GM12801 (cell line): ENCODE data around the gene BORCS5.

Experiments used
- CTCF ChIP-seq: IDR thresholded peaks from one replicate; pipeline ENCODE4 v1.5.1; 2011; ENCODE audit warnings: control low read depth; ENCODE audit not compliant: insufficient read length; ENCODE audit errors: extremely low read depth

Gene BORCS5

GRCh38 chr12:12501121-12501520, 144.2 kb downstream of the BORCS5 start:
- no peak for TF ChIP-seq CTCF

DNA sequence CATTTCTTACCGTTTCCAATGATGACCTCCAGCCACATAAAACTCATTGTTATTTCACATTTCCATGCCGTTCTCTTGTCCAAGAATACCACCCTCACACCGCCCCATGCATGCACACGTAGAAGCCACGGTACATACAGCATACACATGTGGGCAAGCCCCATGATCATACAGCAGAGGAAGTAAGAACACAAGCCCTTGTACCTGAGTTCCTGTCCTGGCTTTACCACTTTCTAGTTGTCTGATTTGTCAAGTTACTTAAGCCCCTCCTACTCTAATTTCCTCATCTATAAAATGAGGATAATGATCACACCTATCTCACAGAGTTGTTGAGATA, 145.9 kb downstream of the BORCS5 start:
- TF ChIP-seq CTCF, result no peak

DNA sequence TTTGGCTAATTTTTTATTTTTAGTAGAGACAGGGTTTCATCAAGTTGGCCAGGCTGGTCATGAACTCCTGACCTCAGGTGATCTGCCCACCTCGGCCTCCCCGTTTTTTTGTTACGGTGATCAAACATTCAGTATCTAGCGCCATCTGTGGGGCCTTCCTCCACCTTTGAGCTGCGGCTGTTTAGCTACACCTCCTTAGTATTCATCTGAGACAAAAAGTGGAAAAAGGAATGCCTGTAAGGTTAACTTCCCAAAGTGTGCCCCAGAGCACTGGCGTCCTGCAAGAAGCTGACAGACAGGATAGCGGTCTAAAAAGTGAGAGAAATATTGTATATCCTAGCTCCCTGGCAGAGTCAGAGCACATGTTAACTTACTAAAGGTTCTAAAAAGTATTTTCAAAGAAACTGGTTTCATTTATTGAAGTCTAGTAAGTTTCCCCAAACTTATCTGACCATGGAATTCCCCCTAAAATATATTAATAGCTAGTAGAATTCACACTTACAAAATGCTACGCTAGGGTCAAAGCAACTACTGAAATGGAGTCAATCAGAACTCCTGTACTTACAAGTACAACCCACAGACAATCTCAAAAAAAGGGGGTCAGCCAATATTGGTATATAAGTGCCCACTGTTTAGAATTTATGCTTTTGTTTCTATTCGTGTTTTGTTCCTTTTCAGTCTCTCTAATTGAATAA, 146.7 kb downstream of the BORCS5 start:
- no peak for TF ChIP-seq CTCF

- TF ChIP-seq CTCF, result no peak
Observed at GRCh38 chr12:12505544-12506495, 148.9 kb downstream of the BORCS5 start.

- no peak for TF ChIP-seq CTCF
Observed at GRCh38 chr12:12506496-12506890, 149.6 kb downstream of the BORCS5 start.

- TF ChIP-seq CTCF, result no peak
Observed at GRCh38 chr12:12507121-12507520, 150.2 kb downstream of the BORCS5 start.

DNA sequence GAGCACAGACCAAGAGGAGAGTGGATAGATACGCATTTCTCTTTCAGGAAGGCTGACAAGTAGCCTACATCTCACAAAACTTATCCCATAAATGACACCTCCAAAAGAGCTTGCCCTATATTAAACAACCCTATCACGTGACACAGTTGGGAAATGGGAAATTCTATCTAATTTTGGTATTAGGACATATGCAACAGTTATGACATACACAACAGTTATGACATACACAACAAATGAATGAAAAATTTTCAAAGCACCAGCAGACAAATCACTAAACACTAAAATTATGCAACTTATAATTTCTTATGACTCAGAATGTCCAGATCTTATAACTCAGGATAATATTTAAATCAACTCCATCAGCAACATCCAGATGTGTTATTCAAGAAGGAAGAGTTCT, 151.7 kb downstream of the BORCS5 start:
- no peak for TF ChIP-seq CTCF
